HL-60 (cell line): Measurements from ENCODE around the gene HMX2.

Experiments
- DNase-seq, 2 experiments: peaks; one replicate each; pipeline ENCODE4 v3.0.0-alpha.2; 2010 to 2020; ENCODE audit warnings: low read depth in 1 of 2, low spot score in 1 of 2
- H3K27ac ChIP-seq: fragments of 250-450 bp; sonication (Bioruptor Pico); replicated peaks from 2 replicates; pipeline ENCODE4 v1.5.1; 2020; ENCODE audit warnings: mild to moderate bottlenecking, moderate library complexity
- H3K27me3 ChIP-seq: fragments of 250-450 bp; sonication (Bioruptor Pico); 2 replicates; pipeline ENCODE4 v1.5.1; 2021; ENCODE audit warnings: mild to moderate bottlenecking, moderate library complexity; ENCODE audit not compliant: insufficient read depth, poor library complexity, severe bottlenecking
- H3K4me3 ChIP-seq: replicated peaks from 2 replicates; pipeline ENCODE4 v1.5.1; 2011; ENCODE audit warnings: mild to moderate bottlenecking, control low read depth, low read length; ENCODE audit not compliant: insufficient read depth
- GABPA ChIP-seq: IDR thresholded peaks from 2 replicates; pipeline ENCODE4 v1.6.1; 2012; ENCODE audit warnings: low read depth
- POLR2AphosphoS5 ChIP-seq: IDR thresholded peaks from 2 replicates; pipeline ENCODE4 v1.6.1; 2012; ENCODE audit warnings: low read depth
- SPI1 ChIP-seq: IDR thresholded peaks from 2 replicates; pipeline ENCODE4 v1.6.1; 2012; ENCODE audit warnings: low read depth, mild to moderate bottlenecking, borderline replicate concordance
- TF ChIP-seq, protein P1 (sequence below): IDR thresholded peaks from one replicate; pipeline ENCODE4 v1.5.1; 2011; ENCODE audit warnings: low read length, control low read depth, inconsistent platforms; ENCODE audit not compliant: insufficient read depth
- TF ChIP-seq, protein P2 (sequence below): IDR thresholded peaks from 2 replicates; pipeline ENCODE4 v1.6.1; 2012; ENCODE audit warnings: low read depth; ENCODE audit not compliant: insufficient replicate concordance

The HMX2 gene

DNA sequence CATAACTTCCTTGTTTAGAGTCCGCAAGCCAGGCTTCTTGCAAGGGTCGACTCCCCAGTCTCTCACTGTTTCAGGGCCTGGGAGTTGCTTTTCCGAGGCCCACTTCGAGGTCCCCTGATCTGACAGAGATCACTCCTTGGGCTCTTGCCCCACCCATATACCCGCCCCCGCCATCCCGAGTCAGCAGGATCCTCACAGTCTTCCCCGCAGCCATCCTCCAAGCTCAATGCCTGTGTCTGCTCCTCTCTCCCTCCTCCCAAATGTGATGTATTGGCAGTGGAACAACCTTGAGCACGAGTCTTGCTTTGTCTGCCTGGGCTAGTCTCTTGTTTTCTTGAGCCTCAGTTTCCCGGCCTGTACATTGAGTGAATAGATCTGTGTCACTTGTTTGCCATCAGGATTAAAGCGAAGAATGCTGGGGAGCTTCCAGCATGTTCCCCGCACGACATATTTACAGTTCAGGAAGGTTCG, 2.4 kb upstream of the HMX2 start:
- Histone ChIP-seq H3K27me3 (peaks cover 93% of the 10 kb centered on the region), H3K27ac (no peak overlapping the region), H3K4me3 (no peak overlapping the region)
- TF ChIP-seq, protein P1, sequence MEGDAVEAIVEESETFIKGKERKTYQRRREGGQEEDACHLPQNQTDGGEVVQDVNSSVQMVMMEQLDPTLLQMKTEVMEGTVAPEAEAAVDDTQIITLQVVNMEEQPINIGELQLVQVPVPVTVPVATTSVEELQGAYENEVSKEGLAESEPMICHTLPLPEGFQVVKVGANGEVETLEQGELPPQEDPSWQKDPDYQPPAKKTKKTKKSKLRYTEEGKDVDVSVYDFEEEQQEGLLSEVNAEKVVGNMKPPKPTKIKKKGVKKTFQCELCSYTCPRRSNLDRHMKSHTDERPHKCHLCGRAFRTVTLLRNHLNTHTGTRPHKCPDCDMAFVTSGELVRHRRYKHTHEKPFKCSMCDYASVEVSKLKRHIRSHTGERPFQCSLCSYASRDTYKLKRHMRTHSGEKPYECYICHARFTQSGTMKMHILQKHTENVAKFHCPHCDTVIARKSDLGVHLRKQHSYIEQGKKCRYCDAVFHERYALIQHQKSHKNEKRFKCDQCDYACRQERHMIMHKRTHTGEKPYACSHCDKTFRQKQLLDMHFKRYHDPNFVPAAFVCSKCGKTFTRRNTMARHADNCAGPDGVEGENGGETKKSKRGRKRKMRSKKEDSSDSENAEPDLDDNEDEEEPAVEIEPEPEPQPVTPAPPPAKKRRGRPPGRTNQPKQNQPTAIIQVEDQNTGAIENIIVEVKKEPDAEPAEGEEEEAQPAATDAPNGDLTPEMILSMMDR, result no peak
- TF ChIP-seq POLR2AphosphoS5 (no peak), SPI1 (no peak), GABPA (no peak)
- TF ChIP-seq, protein P2, sequence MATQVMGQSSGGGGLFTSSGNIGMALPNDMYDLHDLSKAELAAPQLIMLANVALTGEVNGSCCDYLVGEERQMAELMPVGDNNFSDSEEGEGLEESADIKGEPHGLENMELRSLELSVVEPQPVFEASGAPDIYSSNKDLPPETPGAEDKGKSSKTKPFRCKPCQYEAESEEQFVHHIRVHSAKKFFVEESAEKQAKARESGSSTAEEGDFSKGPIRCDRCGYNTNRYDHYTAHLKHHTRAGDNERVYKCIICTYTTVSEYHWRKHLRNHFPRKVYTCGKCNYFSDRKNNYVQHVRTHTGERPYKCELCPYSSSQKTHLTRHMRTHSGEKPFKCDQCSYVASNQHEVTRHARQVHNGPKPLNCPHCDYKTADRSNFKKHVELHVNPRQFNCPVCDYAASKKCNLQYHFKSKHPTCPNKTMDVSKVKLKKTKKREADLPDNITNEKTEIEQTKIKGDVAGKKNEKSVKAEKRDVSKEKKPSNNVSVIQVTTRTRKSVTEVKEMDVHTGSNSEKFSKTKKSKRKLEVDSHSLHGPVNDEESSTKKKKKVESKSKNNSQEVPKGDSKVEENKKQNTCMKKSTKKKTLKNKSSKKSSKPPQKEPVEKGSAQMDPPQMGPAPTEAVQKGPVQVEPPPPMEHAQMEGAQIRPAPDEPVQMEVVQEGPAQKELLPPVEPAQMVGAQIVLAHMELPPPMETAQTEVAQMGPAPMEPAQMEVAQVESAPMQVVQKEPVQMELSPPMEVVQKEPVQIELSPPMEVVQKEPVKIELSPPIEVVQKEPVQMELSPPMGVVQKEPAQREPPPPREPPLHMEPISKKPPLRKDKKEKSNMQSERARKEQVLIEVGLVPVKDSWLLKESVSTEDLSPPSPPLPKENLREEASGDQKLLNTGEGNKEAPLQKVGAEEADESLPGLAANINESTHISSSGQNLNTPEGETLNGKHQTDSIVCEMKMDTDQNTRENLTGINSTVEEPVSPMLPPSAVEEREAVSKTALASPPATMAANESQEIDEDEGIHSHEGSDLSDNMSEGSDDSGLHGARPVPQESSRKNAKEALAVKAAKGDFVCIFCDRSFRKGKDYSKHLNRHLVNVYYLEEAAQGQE, result no peak
- DNase-seq, result no peak

DNA sequence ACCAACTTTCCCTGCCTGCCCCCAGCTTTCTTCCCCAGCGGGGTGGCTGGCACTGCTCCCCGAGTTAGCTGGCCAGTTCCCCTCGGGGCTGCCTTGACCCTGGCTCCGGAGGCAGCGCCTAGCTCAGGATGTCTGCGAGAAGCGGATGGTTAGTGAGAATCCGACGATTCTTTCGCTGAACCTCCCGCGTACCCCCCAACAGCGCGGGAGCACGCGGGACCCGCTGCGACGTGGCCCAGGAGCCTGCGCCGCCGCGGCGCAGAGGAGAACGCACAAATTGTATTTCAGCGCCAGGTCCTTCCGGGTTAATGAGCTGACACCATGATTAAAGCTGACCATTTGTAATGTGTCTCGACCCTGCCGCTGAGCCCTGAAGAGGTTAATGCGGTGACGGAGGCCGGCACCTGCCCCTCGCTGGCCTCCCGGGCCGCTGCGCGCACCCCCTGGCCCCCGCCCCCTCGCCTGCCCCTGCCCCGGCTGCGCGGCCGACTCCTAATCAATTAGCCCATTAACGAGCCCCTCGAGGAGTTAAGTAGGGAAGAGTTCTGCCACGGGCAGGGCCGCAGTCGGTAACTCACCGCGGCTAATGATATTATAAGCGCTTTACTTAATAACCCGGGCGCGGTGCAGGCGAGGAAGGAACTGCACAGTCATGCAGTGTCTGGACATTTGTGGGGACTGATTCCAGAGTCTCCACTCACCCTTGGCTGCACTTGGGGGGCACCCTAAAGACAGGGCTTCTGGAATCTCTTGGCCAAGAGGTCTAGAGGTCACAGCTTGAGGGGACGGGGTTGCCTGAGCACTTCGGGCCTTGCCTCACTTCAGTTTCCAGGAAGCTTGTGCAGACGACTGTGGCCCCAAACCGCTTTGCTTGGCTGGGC, 1.7 kb upstream of the HMX2 start:
- no peak overlapping the region for H3K4me3 ChIP-seq

DNA sequence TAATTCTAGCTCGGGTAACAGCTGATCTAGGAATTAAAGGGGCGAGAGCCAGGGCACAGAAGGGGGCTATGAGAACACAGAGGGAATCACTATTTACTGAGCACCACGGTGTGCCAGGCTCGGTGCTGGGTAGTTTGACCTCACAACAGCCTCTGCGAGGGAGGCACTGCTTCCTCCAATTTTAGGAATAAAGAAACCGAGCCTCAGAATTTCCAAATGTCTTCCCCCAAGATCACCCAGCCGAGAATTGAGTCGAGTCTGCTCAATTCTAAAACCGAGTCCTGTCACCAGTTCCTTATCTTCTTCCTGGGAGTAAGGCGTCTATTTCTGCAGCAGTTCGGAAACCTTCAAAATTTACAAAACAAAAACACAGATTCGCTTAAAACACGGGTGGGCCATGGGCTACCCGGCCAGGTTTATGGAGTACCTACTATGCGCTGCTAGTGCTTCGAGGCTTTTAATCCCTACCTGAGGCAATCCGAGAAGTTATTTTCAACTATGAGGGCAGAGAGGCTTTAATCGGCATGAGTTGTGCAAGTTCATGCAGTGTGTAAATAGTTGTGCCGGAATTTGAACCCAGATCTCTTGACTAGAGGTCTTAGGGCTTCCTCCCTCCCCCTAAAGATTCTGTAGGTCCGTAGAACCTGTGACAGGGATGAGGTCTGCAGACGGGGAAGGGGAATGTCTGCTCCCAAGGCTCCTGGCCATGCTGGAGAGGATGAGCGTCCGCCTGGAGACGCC, 872 bp upstream of the HMX2 start:
- peaks cover 88% of the 10 kb centered on the region for H3K27me3 ChIP-seq
- no peak for DNase-seq
- TF ChIP-seq POLR2AphosphoS5 (no peak), GABPA (no peak), SPI1 (no peak)
- TF ChIP-seq, protein P1, result no peak
- TF ChIP-seq, protein P2, result no peak
- H3K4me3 ChIP-seq, result no peak overlapping the region
- no peak overlapping the region for H3K27ac ChIP-seq

More for the DNA sequence above, 1.7 kb upstream of the HMX2 start:
- no peak overlapping the region for H3K27ac ChIP-seq
- DNase-seq, result no peak
- TF ChIP-seq, protein P1, result no peak
- peaks cover 93% of the 10 kb centered on the region for H3K27me3 ChIP-seq
